ENCODE measurements around the gene VSIG10L. TPM values are rescaled to one million over a fixed set of nuclear protein-coding genes. Genes with fewer than 3 reads are reported as not detected.

VSIG10L gene
- total RNA-seq, 1 experiment from 2014 or later = 11.6 TPM

- TF ChIP-seq IRF2 (CRISPR knock-in tag; IDR thresholded peaks at IDR 0.05; ENCODE audit: borderline replicate concordance, low read depth) = no peak
- no peak for TF ChIP-seq SP1 (CRISPR knock-in tag; conservative IDR thresholded peaks at IDR 0.05)
- TF ChIP-seq, protein P1, sequence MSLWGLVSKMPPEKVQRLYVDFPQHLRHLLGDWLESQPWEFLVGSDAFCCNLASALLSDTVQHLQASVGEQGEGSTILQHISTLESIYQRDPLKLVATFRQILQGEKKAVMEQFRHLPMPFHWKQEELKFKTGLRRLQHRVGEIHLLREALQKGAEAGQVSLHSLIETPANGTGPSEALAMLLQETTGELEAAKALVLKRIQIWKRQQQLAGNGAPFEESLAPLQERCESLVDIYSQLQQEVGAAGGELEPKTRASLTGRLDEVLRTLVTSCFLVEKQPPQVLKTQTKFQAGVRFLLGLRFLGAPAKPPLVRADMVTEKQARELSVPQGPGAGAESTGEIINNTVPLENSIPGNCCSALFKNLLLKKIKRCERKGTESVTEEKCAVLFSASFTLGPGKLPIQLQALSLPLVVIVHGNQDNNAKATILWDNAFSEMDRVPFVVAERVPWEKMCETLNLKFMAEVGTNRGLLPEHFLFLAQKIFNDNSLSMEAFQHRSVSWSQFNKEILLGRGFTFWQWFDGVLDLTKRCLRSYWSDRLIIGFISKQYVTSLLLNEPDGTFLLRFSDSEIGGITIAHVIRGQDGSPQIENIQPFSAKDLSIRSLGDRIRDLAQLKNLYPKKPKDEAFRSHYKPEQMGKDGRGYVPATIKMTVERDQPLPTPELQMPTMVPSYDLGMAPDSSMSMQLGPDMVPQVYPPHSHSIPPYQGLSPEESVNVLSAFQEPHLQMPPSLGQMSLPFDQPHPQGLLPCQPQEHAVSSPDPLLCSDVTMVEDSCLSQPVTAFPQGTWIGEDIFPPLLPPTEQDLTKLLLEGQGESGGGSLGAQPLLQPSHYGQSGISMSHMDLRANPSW (CRISPR knock-in tag; conservative IDR thresholded peaks at IDR 0.05; ENCODE audit: low read depth) = no peak
- no peak for TF ChIP-seq ZBTB43 (CRISPR knock-in tag; IDR thresholded peaks at IDR 0.05)
- no peak for TF ChIP-seq GRHL2 (CRISPR knock-in tag; IDR thresholded peaks at IDR 0.05; ENCODE audit: insufficient replicate concordance, severe bottlenecking)
- TF ChIP-seq, protein P2, sequence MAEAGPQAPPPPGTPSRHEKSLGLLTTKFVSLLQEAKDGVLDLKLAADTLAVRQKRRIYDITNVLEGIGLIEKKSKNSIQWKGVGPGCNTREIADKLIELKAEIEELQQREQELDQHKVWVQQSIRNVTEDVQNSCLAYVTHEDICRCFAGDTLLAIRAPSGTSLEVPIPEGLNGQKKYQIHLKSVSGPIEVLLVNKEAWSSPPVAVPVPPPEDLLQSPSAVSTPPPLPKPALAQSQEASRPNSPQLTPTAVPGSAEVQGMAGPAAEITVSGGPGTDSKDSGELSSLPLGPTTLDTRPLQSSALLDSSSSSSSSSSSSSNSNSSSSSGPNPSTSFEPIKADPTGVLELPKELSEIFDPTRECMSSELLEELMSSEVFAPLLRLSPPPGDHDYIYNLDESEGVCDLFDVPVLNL (CRISPR knock-in tag; IDR thresholded peaks at IDR 0.05; ENCODE audit: borderline replicate concordance, low read depth) = no peak
These were observed 25.3 kb upstream of the VSIG10L start (continued) for GRCh38 chr19:51367255-51367564.

- Mint-ChIP-seq H3K4me3 (peak overlapping the region; percentile 99), H3K36me3 (no peaks in the 10 kb centered on the region), H3K4me1 (peaks cover 33% of the 10 kb centered on the region), H3K27me3 (ENCODE audit: low read depth) (peaks cover 10% of the 10 kb centered on the region), H3K27ac (peak overlapping the region; percentile 97), H3K9me3 (no peaks in the 10 kb centered on the region)
- ATAC-seq (peak; percentile 77), DNase-seq (ENCODE audit: low spot score) (peak; percentile 98)
- 0 out of 2 replicates have a peak, but pooled peaks have one; percentile 19 for TF ChIP-seq NFYB (CRISPR knock-in tag; conservative IDR thresholded peaks at IDR 0.05; ENCODE audit: low read depth)
- TF ChIP-seq PRDM15 (CRISPR knock-in tag; IDR thresholded peaks at IDR 0.05) = peak; percentile 38; the same call in 1 of the 2 replicates
- TF ChIP-seq USF2 (CRISPR knock-in tag; IDR thresholded peaks at IDR 0.05) = no peak
- TF ChIP-seq, protein P3, sequence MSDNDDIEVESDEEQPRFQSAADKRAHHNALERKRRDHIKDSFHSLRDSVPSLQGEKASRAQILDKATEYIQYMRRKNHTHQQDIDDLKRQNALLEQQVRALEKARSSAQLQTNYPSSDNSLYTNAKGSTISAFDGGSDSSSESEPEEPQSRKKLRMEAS (CRISPR knock-in tag; IDR thresholded peaks at IDR 0.05) = peak; percentile 8; the same call in 1 of the 2 replicates
- ChIA-PET CTCF (interaction anchor here (0.7 to 3.7 kb wide), 11 partner anchors 27 to 295 kb away, joined by 3 to 25 read pairs (median 4); partner anchors contain the start of gene SIGLEC10), POLR2A (interaction anchor here (0.7 to 1.7 kb wide), 9 partner anchors 24 to 322 kb away, joined by 3 to 13 read pairs (median 5); partner anchors contain the start of genes C19orf84 and VSIG10L)
These were observed 24.7 kb upstream of the VSIG10L start for GRCh38 chr19:51366389-51367254.

Measured in WTC11 (cell line).